CD4-positive, alpha-beta T cell treated with Interleukin-10 for 1 hour (primary cell): Measurements from ENCODE around the gene PLAAT2.
"Not testable (repeated sequence)": the region's sequence is repeated elsewhere in the genome, so short reads cannot be mapped to it uniquely, and the experiment has no call there.

Experiments
- DNase-seq: peaks from one replicate; pipeline ENCODE4 v3.0.0-alpha.2; 2020

PLAAT2 gene

GRCh38 chr11:63574856-63575602 is 11.8 kb upstream of the PLAAT2 start:
- DNase-seq: no peak

DNA sequence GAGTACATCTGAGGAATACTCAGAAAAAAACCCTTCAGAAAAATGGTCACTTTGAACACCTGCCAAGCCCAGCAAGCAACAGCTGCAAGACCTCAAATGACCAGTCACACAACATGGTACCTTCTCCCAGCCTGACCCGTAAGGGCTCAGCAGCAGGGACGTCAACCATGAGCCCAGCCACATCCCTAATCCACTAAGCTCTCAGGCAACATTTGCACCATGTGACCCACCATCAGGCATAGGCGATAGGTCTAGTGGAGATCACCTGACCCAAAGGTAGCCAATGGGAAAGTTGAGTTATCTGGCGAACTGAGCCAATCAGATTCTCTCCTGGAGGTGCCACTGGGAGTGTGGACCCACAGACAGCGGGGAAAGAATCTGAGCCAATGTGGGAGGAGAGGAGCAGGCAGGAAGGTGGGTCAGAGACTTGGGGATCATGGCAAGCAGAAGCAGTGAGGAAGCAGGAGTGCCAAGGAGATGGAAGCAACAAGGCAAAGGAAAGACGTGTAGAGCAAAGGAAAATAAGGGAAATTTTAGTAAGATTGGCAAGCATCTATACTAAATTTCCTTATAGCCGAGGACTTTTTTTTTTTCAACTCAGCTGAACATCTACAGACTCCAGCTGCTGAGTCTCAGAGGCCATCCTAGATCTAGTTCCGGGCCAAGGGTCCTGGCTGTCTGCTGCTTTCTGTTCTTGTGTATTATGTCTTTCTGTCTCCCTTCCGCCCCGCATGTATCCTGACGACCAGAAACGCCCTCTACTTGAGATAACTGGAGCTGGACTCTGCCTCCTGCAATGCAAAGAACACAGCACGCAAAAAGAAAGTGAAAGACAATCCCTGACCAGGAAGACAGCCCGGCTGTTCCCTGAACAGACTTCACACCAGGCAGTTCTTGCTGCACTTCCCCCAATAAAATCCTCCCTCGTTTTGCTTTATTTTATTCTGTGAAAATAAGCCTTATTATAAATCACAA is 11.0 kb upstream of the PLAAT2 start:
- DNase-seq: peak; percentile 67

- no peak for DNase-seq
Measured at GRCh38 chr11:63572026-63572688, 9.0 kb upstream of the PLAAT2 start.

DNA sequence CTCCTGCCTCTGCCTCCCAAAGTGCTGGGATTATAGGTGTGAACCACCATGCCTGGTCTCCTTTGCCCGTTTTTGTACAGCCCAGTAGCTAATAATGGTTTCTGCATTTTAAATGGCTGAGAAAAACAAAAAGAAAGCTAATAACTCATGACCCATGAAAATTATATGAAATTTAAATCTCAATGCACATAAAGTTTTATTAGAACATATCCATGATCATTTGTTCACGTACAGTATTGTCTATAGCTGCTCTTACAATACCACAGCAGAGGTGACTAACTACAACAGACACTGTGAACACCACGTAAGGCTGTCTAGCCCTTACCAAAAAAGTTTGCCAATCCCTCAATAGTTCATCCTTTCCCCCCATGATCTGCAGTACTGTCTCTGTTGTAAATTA is 6.4 kb upstream of the PLAAT2 start:
- DNase-seq: no peak

GRCh38 chr11:63567044-63567840 is 4.1 kb upstream of the PLAAT2 start:
- DNase-seq: peak; percentile 91

- DNase-seq: no peak
Measured at GRCh38 chr11:63564784-63565350, 1.7 kb upstream of the PLAAT2 start.

DNA sequence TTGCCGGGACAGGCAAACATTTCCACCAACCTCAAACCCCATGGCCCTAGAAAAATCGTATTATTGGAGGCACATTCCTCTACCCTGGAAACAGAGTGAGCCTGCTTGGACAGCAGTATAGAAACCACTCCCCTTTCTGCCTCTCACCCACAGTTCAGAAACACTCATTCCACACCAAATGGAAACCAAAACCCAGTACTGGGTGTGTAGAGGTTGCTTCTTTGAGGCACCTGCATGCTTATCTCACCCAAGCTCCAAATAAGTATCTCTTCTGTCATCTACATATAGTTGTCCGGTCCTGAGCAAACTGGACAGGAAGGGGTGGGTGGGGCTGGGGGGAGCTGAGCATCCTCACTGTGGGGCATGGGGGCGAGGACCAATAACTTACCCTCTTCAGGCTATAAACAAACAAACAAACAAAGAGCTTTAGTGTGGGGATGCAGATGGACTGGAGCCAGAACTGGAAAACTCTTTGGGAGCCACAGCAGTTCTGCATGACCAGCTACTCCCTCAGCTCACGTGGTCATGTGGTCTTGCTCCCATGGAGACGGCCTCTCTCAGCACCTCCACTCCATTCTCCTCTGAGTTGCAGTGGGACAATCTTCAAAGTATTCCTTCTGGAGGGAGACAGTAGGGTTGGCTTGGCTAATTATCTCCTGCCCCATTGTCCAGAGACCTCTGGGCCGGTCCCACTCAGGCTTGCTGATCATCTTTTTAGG is 1.0 kb upstream of the PLAAT2 start:
- peak; percentile 53 for DNase-seq

- DNase-seq: peak; percentile 46
Measured at GRCh38 chr11:63560506-63561180, 2.5 kb downstream of the PLAAT2 start.

- DNase-seq: no peak
Measured at GRCh38 chr11:63558459-63559157, 4.6 kb downstream of the PLAAT2 start.

GRCh38 chr11:63557570-63557969 is 5.6 kb downstream of the PLAAT2 start:
- DNase-seq: no peak

- no peak for DNase-seq
Measured at GRCh38 chr11:63556404-63557013, 6.7 kb downstream of the PLAAT2 start.

DNA sequence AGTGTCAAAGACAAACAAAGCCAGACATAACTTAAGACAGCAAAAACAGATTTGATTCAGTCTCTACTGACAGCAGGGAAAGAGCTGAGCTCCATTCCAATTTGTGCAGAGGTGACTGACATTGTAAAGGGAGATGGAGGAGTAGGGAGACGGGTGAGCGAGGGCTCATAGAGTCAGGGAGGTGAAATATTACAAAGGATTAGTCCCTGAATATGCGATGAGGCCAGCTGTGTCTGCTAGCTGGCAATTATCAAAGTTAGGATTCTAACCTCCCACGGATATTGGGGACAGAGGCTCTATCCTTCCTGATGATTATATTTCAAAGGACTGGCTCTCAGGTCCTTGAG is 8.3 kb downstream of the PLAAT2 start:
- DNase-seq: no peak

DNA sequence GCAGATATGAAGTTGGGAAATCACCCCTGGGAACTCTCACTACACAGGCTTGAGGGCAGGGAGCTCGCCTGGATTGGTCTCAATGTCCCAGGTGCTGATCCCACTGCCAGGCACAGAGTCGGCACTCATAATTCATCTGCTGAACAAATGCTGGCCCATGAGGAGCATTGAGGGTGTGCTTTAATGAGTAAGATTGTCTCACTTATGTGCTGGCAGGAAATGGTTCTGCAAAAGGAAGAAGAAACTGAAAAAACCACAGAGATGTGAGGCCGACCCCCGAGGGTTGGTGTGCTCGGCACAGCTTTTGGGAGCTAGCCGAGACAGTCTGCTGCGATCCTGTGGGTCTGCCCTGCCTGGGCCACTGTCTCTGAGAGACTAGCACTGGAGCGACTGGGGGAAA is 9.4 kb downstream of the PLAAT2 start:
- DNase-seq: peak; percentile 73

DNA sequence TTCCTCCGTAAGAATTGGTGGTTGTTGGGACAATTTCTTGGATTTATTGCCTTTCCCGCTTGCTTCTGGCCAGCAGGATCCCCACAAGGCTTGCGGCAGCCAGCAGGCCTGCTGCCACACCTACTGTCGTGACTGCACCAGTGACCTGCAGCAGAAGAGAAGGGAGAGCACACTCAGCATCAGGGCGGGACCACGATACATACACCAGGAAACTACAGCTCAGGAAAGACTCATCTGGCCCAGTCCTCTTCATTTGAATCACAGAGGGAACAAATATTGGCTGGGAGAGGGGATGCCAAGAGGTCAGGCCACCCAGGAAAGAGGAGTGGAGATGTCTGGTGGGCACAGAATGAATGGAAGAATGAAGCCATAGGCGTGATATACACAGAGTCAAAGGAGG is 10.3 kb downstream of the PLAAT2 start:
- no peak for DNase-seq

DNA sequence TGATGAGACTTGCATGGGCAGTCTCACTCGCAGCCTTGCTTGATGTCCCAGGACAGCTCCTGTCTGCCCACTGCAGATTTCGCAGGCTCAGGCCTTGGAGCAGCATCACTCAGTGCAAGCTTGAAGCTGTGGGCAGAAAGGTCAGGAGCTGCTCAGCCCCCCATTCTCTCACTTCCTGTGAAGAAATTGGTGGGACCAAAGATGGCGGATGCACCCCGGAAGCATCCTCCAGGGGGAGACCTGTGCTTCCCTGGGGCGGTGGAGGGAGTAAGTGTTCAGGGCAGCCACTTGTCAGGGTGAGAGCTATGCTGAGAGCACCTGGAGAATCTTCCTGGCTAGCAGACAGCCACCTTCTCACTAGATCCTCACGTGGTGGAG is 11.3 kb downstream of the PLAAT2 start:
- DNase-seq: peak; percentile 45

DNA sequence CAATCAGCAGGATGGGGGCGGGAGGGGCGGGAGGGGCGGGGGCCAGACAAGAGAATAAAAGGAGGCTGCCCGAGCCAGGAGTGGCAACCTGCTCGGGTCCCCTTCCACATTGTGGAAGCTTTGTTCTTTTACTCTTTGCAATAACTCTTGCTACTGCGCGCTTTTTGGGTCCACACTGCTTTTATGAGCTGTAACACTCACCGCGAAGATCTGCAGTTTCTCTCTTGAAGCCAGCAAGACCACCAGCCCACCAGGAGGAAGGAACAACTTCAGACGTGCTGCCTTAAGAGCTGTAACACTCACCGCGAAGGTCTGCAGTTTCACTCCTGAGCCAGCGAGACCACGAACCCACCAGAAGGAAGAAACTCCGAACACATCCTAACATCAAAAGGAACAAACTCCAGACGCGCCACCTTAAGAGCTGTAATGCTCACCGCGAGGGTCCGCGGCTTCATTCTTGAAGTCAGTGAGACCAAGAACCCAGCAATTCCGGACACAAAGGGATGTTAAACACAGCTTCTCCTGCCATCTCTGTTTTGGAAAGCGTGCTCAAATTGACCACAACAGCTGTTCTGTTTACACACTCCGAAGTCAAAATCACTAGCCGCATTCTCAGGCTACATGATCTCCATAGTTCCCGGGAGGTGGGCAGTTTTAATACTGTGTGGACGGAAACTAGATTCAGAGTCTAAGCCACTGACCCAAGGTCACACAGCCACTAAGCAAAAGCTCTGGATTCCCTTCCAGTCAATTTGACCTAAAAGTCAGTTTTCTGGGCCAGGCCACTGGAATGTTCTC is 11.9 kb downstream of the PLAAT2 start:
- peak; percentile 59 for DNase-seq

DNA sequence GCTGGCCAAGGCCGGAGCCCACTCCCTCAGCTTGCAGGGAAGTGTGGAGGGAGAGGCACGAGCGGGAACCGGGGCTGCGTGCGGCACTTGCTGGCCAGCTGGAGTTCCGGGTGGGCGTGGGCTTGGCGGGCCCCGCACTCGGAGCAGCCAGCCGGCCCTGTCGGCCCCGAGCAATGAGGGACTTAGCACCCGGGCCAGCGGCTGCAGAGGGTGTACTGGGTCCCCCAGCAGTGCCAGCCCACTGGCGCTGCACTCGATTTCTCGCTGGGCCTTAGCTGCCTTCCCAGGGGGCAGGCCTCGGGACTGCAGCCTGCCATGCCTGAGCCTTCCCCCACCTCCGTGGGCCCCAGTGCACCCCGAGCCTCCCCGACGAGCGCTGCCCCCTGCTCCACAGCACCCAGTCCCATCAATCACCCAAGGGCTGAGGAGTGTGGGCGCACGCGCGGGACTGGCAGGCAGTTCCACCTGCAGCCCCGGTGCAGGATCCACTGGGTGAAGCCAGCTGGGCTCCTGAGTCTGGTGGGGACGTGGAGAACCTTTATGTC is 13.0 kb downstream of the PLAAT2 start:
- not testable (repeated sequence) for DNase-seq

- no peak for DNase-seq
Measured at GRCh38 chr11:63549411-63549810, 13.8 kb downstream of the PLAAT2 start.

DNA sequence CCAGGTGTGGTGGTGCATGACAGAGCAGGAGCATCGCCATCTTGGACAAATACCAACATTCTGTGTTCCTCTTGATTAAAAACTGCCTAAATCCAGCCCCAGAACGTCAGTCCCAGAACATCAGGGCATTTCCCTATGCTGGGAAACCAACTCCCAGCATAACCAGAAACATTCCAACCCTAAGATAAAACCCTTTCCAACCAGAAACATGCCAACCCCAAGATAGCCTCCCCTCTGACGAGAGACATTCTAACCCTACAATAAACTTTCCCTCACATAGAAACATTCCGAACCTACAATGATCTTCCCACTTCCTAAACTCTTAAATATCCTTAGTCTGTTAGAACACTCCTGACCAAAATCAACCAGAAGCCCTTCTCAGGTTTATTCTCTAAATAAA is 15.0 kb downstream of the PLAAT2 start:
- no peak for DNase-seq
